H7 (cell line): ENCODE measurements around the gene PIN1. TPM values are rescaled to one million over a fixed set of nuclear protein-coding genes. Genes with fewer than 3 reads are reported as not detected.
"Not testable (repeated sequence)": the region's sequence is repeated elsewhere in the genome, so short reads cannot be mapped to it uniquely, and the experiment has no call there.

Source experiments
- DNase-seq: peaks from one replicate; pipeline ENCODE4 v3.0.0; 2012
- H3K27me3 ChIP-seq: 2 replicates; pipeline ENCODE4 v1.6.0; 2011; ENCODE audit warnings: mild to moderate bottlenecking, low read length; ENCODE audit not compliant: control insufficient read depth, insufficient read depth
- H3K36me3 ChIP-seq: replicated peaks from 2 replicates; pipeline ENCODE4 v1.5.1; 2011; ENCODE audit warnings: low read length; ENCODE audit not compliant: control insufficient read depth, insufficient read depth
- H3K4me3 ChIP-seq: 2 replicates; pipeline ENCODE4 v1.5.1; 2011; ENCODE audit warnings: low read depth, mild to moderate bottlenecking, control low read depth, low read length, moderate library complexity; ENCODE audit not compliant: insufficient read depth
- total RNA-seq: library from RNA; depleted of rRNA; stranded (reverse); fragments of >200 nt; shearing (Covaris generic); gene quantifications from 2 replicates; pipeline ENCODE4 v1.2.3, GENCODE V29; 2014; rRNA removed

PIN1 gene
- total RNA-seq: 180 and 208 TPM in 2 replicates

DNA sequence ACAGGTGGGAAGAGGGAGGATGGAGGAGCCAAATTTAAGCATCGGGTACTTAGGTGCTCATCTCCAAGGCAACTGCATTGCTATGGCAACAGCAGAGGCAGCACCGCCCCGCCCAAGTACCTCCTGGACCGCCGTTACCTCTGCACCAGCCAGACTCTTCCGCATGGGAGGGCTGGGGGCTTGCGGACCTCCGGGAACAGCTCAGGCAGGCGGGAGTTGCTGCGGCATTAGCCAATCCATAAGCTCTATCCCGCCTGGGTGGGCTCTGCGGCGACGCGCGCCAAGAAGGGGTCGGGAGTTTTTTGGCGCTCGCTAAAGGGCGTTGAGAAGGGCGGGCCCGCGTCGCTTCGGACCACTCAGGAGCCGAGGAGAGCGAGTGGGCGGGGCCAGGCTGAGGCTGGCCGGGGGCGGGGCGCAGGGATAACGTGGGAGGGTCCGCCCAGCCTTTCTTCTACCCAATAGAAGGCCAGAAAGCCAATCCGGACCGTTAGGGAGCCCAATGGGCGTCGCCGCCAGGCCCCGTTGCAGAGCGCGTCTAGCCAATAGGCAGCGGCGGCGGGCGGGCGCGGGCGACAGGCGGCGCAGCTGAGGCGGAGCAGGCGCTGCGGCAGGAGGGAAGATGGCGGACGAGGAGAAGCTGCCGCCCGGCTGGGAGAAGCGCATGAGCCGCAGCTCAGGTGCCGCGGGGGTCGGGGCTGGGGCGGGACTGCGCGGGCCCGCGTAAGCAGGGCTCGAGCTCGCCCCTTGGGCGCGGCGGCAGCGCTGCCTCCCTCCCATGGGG, at the start of gene PIN1:
Gene PIN1 (plus strand): TSS at position 593 of the 781 bp plus-strand sequence. CDS start 27 bp downstream, at position 620.
- H3K4me3 ChIP-seq: peak within 1 kb of the TSS; percentile 87
- DNase-seq: peak; percentile 100
- H3K36me3 ChIP-seq: peaks cover 6% of the 10 kb centered on the region
- H3K27me3 ChIP-seq: no peaks in the 10 kb centered on the region

DNA sequence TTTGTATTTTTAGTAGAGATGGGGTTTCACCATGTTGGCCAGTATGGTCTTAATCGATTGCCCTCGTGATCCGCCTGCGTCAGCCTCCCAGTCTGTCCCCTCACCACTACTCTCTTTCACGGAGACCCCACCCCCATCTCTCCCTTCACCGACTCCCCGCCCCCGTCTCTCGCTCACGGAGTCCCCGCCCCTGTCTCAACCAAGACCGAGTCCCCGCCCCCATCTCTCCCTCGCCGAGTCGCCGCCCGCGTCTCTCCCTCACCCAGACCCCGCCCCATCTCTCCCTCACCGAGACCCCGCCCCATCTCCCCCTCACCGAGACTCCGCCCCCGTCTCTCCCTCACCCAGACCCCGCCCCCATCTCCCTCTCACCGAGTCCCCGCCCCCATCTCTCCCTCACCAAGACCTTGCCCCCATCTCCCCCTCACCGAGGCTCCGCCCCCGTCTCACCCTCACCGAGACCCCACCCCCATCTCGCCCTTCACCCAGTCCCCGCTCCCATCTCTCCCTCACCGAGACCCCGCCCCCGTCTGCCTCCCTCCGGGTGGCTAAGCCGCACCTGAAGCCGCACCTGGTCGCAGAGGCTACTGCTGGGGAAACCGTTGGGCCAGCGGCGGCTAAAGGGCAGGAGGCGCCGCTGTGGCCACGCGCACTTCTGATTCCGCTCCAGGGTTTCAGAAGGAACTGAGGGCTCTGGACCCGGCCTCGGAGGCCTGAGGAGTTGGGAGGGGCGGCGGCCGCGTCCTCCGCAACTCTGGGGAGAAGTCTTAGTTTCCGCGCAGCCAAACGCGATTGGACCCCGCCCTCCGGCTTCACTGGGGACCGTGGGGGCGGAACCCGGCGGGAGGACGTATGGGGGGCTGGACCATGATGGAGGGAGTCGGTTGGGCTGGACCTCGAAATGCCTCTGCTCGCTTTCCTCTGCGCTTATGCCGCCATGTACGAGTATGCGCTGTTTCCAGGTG, 49.5 kb upstream of the PIN1 start:
- Histone ChIP-seq H3K4me3 (peak overlapping the region; percentile 52), H3K27me3 (no peaks in the 10 kb centered on the region), H3K36me3 (no peaks in the 10 kb centered on the region)
- DNase-seq: peak; percentile 98

DNA sequence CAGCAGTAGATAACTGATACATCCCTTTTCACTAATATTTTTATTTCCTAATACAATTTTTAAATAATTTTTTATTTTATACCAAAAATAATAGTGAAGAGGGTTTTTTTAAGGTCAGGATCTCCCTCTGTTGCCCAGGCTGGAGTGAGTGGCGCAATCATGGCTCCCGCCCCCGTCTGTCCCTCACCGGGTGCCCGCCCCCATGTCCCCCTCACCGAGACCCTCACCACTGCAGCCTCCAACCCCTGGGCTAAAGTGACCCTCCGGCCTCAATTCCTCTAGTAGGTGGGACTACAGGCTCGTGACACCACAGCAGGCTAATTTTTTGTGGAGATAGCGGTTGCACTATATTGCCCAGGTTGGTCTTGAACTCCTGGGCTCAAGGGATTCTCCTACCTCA, 48.8 kb upstream of the PIN1 start:
- no peaks in the 10 kb centered on the region for H3K36me3 ChIP-seq
- DNase-seq: no peak
- H3K27me3 ChIP-seq: no peaks in the 10 kb centered on the region
- H3K4me3 ChIP-seq: peak overlapping the region; percentile 52

DNA sequence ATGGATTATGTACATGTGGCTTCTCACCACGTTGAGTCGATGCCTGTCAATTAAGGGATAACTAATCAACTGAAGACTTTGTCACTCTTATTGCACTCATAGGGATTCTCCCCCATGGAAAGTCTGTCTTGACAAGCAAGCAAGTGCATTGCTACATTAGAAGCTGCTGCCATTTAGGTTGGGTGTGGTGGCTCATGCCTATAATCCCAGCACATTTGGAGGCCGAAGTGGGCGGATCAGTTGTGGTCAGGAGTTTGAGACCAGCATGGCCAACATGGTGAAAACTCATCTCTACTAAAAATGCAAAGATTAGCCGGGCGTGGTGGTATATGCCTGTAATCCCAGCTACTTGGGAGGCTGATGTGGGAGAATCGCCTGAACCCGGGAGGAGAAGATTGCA, 48.3 kb upstream of the PIN1 start:
- DNase-seq: no peak
- Histone ChIP-seq H3K36me3 (no peaks in the 10 kb centered on the region), H3K27me3 (no peaks in the 10 kb centered on the region), H3K4me3 (peak overlapping the region; percentile 52; the same call in 1 of the 2 replicates)

DNA sequence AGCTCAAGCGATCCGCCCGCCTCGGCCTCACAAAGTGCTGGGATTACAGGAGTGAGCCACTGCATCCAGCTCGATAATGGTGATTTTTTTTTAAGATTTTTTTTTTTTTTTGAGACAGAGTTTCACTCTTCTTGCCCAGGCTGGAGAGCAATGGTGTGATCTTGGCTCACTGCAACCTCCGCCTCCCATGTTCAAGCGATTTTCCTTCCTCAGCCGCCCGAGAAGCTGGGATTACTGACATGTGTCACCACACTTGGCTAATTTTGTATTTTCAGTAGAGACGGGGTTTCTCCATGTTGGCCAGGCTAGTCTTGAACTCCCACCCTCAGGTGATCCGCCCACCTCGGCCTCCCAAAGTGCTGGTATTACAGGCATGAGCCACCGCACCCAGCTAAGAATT, 46.5 kb upstream of the PIN1 start:
- not testable (repeated sequence) for DNase-seq, H3K4me3 ChIP-seq, H3K36me3 ChIP-seq, H3K27me3 ChIP-seq

DNA sequence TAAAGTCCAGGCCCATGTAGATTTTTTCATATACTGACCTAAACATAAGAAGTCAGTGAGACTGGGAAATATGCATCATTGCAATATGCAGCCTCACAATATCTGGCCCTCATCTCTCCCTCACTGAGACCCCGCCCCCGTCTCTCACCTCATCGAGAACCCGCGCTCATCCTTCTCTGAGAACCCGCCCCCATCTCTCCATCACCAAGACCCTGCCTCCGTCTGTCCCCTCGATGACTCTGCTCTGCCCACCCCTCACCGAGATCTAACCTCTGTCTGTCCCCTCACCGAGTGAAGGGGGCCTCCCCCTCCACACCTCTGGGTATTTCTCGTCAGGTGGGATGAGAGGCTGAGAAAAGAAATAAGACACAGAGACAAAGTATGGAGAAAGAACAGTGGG, 46.1 kb upstream of the PIN1 start:
- Histone ChIP-seq H3K27me3 (peaks cover 2% of the 10 kb centered on the region), H3K4me3 (no peak overlapping the region), H3K36me3 (no peaks in the 10 kb centered on the region; the same call in 1 of the 2 replicates)
- peak; percentile 26 for DNase-seq

DNA sequence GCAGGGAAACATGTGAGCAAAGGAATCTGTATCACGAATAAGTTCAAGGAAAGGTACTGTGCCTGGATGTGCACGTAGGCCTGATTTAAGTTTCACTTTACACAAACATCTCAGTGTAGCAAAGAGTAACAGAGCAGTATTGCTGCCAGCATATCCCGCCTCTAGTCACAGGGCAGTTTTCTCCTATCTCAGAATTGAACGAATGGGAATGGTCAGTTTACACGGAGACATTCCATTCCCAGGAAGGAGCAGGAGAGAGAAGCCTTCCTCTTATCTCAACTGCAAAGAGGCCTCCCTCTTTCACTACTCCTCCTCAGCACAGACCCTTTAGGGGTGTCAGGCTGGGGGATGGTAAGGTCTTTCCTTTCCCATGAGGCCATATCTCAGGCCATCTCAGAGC, 45.5 kb upstream of the PIN1 start:
- not testable (repeated sequence) for H3K36me3 ChIP-seq, H3K27me3 ChIP-seq, H3K4me3 ChIP-seq, DNase-seq

DNA sequence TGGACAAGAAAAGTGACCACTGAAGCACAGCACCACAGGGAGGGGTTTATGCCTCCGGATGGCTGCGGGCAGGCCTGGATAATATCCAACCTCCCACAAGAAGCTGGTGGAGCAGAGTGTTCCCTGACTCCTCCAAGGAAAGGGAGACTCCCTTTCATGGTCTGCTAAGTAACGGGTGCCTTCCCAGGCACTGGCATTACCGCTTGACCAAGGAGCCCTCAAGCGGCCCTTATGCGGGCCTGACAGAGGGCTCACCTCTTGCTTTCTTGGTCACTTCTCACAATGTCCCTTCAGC, 44.1 kb upstream of the PIN1 start:
- H3K4me3 ChIP-seq, H3K27me3 ChIP-seq, DNase-seq, H3K36me3 ChIP-seq: not testable (repeated sequence)

DNA sequence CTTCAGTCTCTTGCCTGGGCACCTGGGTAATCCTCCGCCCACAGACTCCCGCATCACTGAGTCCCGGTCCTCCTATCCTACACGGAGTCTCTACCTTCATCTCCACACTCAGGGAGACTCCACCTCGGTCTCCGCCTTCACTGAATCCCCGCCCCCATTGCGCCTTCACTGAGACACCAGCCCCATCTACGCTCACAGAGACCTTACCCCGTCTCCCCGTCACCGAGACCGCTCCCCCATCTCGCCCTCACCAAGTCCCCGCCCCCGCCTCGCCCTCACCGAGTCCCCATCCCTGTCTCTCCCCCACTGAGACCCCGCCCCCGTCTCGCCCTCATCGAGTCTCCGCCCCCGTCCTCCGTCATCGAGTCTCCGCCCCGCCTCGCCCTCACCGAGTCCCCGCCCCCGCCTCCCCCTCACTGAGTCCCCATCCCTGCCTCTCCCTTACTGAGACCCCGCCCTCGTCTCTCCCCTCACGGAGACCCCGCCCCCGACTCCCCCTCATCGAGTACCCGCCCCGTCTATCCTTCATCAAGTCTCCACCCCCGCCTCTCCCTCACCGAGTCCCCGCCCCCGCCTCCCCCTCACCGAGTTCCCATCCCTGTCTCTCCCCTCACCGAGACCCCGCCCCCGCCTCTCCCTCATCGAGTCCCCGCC, 43.4 kb upstream of the PIN1 start:
- H3K4me3 ChIP-seq: peak overlapping the region; percentile 50
- H3K27me3 ChIP-seq: peaks cover 2% of the 10 kb centered on the region
- H3K36me3 ChIP-seq: no peaks in the 10 kb centered on the region; the same call in 1 of the 2 replicates
- peak; percentile 95 for DNase-seq

DNA sequence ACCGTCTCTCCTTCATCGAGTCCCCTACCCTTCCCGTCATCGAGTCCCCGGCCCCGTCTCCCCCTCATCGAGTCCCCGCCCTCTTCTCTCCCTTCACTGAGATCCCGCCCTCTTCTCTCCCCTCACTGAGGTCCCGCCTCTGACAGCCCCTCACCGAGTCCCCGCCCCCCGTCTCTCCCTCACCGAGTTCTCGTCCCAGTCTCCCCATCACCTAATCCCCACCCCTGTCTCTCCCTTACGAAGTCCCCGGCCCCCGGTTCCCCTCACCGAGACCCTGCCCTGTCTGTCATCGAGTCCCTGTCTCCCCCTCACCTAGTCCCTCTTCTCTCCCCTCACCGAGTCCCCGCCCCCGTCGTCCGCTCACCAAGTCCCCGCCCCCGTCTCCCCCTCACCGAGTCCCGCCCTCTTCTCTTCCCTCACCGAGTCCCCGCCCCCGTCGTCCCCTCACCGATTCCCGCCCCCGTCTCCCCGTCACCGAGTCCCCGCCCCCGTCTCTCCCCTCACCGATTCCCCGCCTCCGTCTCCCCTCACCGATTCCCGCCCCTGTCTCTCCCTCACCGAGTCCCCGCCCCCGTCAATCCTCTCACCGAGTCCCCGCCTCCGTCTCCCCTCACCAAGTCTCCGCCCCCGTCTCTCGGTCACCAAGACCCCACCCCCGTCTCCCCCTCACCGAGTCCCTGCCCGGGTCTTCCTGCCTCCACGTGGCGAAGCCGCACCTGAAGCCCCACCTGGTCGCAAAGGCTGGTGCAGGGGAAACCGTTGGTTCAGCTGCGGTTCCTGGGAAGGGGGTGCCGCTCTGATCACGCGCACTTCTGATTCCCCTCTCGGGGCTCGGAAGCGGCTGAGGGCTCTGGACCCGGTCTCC, 42.7 kb upstream of the PIN1 start:
- Histone ChIP-seq H3K36me3 (no peaks in the 10 kb centered on the region; the same call in 1 of the 2 replicates), H3K27me3 (peaks cover 2% of the 10 kb centered on the region), H3K4me3 (peak overlapping the region; percentile 77)
- DNase-seq: peak; percentile 97

DNA sequence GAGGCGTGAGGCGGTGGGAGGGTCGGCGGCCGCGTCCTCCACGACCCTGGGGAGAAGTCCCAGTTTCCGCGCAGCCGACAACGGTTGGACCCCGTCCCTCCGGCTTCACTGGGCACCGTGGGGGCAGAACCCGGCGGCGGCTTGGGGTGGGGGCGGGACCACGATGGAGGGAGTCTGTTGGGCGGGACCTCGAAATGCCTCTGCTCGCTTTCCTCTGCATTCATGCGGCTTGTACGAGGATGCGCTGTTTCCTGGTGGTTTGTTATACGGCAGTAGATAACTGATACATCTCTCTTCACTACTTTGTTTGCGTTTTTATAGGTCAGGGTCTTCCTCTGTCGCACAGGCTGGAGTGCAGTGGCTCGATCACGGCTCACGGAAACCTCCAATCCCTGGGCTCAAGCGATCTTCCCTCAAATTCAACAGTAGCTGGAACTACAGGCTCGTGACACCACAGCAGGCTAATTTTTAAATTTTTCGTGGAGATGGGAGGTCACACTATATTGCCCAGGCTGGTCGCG, 42.0 kb upstream of the PIN1 start:
- Histone ChIP-seq H3K27me3 (peaks cover 2% of the 10 kb centered on the region), H3K36me3 (no peaks in the 10 kb centered on the region; the same call in 1 of the 2 replicates), H3K4me3 (peak overlapping the region; percentile 77)
- DNase-seq: no peak

DNA sequence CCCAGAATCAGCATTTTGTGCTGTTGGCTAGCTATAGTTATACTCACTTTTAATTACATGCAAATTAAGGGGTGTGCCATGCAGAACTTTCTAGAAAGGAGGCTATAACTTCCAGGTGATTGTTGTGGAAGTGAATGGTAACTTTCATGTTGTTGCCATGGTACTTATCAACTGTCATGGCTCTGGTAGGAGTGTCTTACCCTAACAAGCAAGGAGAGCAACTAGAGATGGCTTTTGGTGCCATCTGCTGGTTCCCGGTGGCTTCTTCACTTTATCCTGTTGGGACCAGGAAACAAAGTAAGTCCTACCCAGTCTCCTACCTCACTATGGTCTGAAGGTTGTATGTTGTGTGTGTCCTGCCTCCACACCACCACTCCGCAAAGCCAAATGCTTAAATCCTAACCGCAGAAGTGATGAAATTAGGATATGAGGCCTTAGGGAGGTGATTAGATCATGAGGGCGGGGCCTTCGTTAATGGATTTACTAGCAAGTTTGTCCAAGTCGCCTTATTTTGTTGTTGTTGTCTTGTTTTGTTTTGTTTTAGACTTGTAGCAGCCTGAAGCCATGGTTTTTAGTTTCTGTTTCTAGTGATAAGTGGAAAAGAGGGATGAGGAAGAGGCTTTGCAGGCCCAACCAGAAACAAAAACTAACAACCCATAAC, 38.9 kb upstream of the PIN1 start:
- Histone ChIP-seq H3K27me3 (peaks cover 2% of the 10 kb centered on the region), H3K4me3 (no peak overlapping the region), H3K36me3 (no peaks in the 10 kb centered on the region; the same call in 1 of the 2 replicates)
- DNase-seq: peak; percentile 84

DNA sequence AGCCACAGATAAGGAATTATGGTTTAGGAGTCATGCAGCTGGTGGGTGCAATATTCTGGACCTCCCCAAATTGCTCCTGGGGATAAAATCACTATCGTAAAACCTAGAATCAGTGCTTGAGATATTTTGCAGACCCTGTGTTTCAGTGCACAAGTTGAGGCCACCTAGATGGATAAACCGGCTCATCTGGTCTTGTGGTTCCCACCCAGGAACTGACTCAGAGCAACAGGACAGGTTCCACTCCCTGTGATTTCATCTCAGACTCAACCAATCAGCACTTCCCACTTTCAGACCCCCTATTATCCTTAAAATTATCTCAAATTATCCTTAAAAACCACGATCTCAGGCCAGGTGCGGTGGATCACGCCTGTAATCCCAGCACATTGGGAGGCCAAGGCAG, 37.2 kb upstream of the PIN1 start:
- DNase-seq: no peak
- H3K27me3 ChIP-seq: peaks cover 2% of the 10 kb centered on the region
- H3K36me3 ChIP-seq: no peaks in the 10 kb centered on the region; the same call in 1 of the 2 replicates
- no peak overlapping the region for H3K4me3 ChIP-seq
